Cardiac septum (tissue), 1 donor: ENCODE data around the gene CDK16. TPM values are rescaled to one million over a fixed set of nuclear protein-coding genes. Genes with fewer than 3 reads are reported as not detected.

Experiments used
- DNase-seq: peaks from one replicate; pipeline ENCODE4 v3.0.0-alpha.2; 2020; ENCODE audit warnings: low spot score
- intact Hi-C: fragments of 100-400 bp; cut with DNase I; formaldehyde crosslinking; loops from one replicate; pipeline ENCODE4 v1.14.0; 2022
- total RNA-seq: library from RNA; stranded (reverse); fragmentation: NEBNext Ultra II Directional; extraction: Animal tissue kit (Norgen Biotek cat#: 25700); gene quantifications from one replicate; pipeline ENCODE4 v1.2.1, GENCODE V29; 2021
- donor health status: DM: no; HTN: no; CAD: no.

Gene CDK16
- total RNA-seq, 1 donor from 2014 or later: 177 TPM

- no peak for DNase-seq
- intact Hi-C loops: no loop called here
Measured at GRCh38 chrX:47182106-47182700, 36.3 kb upstream of the CDK16 start.

- intact Hi-C loops: no loop called here
- DNase-seq: no peak
Measured at GRCh38 chrX:47184486-47184885, 34.0 kb upstream of the CDK16 start.

- intact Hi-C loops: no loop called here
- no peak for DNase-seq
Measured at GRCh38 chrX:47185241-47185640, 33.2 kb upstream of the CDK16 start.

- DNase-seq: no peak
Measured at GRCh38 chrX:47186096-47186740, 32.3 kb upstream of the CDK16 start.

GRCh38 chrX:47187106-47187677 lies 31.3 kb upstream of the CDK16 start:
- DNase-seq: no peak

More at GRCh38 chrX:47186096-47186740, 32.3 kb upstream of the CDK16 start:
- intact Hi-C loops: no loop called here

GRCh38 chrX:47189906-47190305 lies 28.6 kb upstream of the CDK16 start:
- intact Hi-C loops: loop anchor here (10.0 kb wide), 1 partner anchor 835 kb away; no protein-coding TSS in a partner anchor
- DNase-seq: no peak

More at GRCh38 chrX:47187106-47187677, 31.3 kb upstream of the CDK16 start:
- intact Hi-C loops: no loop called here

- DNase-seq: peak; percentile 92
- intact Hi-C loops: loop anchor here (10.0 kb wide), 1 partner anchor 834 kb away; no protein-coding TSS in a partner anchor
Measured at GRCh38 chrX:47190445-47191269, 27.8 kb upstream of the CDK16 start.

- intact Hi-C loops: loop anchor here (10.0 kb wide), 1 partner anchor 833 kb away; no protein-coding TSS in a partner anchor
- DNase-seq: no peak
Measured at GRCh38 chrX:47191331-47191730, 27.1 kb upstream of the CDK16 start.

- DNase-seq: no peak
- intact Hi-C loops: loop anchor here (10.0 kb wide), 1 partner anchor 833 kb away; no protein-coding TSS in a partner anchor
Measured at GRCh38 chrX:47191806-47192401, 26.6 kb upstream of the CDK16 start.

- intact Hi-C loops: loop anchor here (1.0 to 10.0 kb wide), 3 partner anchors 193 to 831 kb away; no protein-coding TSS in a partner anchor
- peak; percentile 98 for DNase-seq
Measured at GRCh38 chrX:47193475-47194193, 24.8 kb upstream of the CDK16 start, which contains the start of gene UBA1. Gene UBA1 (plus strand): TSS chrX:47193829. CDS start chrX:47198803, 4,974 bp downstream.

GRCh38 chrX:47194194-47194787 lies 24.2 kb upstream of the CDK16 start:
- DNase-seq: no peak
- intact Hi-C loops: loop anchor here (1.0 to 10.0 kb wide), 2 partner anchors 192 to 831 kb away; no protein-coding TSS in a partner anchor

- DNase-seq: no peak
- intact Hi-C loops: loop anchor here (2.0 to 10.0 kb wide), 2 partner anchors 19 to 829 kb away; no protein-coding TSS in a partner anchor
Measured at GRCh38 chrX:47196098-47196497, 22.4 kb upstream of the CDK16 start.

- no peak for DNase-seq
- intact Hi-C loops: loop anchor here (2.0 to 10.0 kb wide), 2 partner anchors 17 to 827 kb away; no protein-coding TSS in a partner anchor
Measured at GRCh38 chrX:47197526-47197925, 21.0 kb upstream of the CDK16 start.

- no peak for DNase-seq
- intact Hi-C loops: loop anchor here (10.0 kb wide), 1 partner anchor 827 kb away; no protein-coding TSS in a partner anchor
Measured at GRCh38 chrX:47198026-47198686, 20.3 kb upstream of the CDK16 start.

GRCh38 chrX:47198687-47199080 lies 19.8 kb upstream of the CDK16 start:
- intact Hi-C loops: loop anchor here (10.0 kb wide), 1 partner anchor 826 kb away; no protein-coding TSS in a partner anchor
- no peak for DNase-seq

GRCh38 chrX:47199286-47199685 lies 19.2 kb upstream of the CDK16 start:
- intact Hi-C loops: loop anchor here (10.0 kb wide), 1 partner anchor 826 kb away; no protein-coding TSS in a partner anchor

More at GRCh38 chrX:47199286-47199685, 19.2 kb upstream of the CDK16 start:
- DNase-seq: no peak
